GM12875 (cell line): ENCODE data around the gene RAD54L.

Source experiments
- H3K4me3 ChIP-seq: one replicate; pipeline ENCODE4 v1.5.1; 2011; ENCODE audit warnings: low read depth, low read length, control low read depth
- CTCF ChIP-seq: IDR thresholded peaks from 2 replicates; pipeline ENCODE4 v1.5.1; 2011; ENCODE audit warnings: low read depth, mild to moderate bottlenecking, control low read depth, inconsistent platforms, low read length, moderate library complexity, borderline replicate concordance; ENCODE audit not compliant: insufficient read depth

RAD54L gene

GRCh38 chr1:46303038-46303871, 55.7 kb downstream of the RAD54L start, which contains the start of the genes LRRC41 and UQCRH:
LRRC41 (minus strand) TSS chr1:46303616; CDS start chr1:46303322, 294 bp downstream.
UQCRH (plus strand) TSS chr1:46303698; CDS start chr1:46303767, 69 bp downstream.
- peak within 1 kb of the TSS; percentile 93 for H3K4me3 ChIP-seq
- TF ChIP-seq CTCF, result 0 out of 2 replicates have a peak, but pooled peaks have one; percentile 18

DNA sequence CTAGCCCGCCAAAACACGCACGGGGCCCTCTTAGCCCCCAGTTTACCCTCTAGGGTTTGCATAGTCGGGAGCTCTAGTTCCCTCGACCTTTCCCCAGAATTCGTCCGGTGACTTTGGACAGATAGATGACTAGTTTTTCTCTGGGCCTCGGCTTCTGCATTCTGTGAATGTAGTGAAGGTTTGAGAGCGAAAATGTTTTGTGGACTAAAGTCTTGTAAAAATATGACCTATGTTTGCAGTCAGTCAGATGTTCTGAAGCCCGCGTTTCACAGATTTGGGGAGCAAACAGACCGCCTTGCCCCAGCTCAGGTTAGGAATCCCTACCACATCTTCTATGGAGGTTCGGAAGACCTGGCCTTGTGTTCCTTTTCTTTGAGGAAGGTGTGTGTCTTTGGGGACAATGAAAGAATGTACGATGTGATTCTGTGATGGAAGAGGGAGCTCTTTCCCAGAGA, 56.3 kb downstream of the RAD54L start:
- TF ChIP-seq CTCF, result no peak
- peak overlapping the region; percentile 77 for H3K4me3 ChIP-seq

GRCh38 chr1:46306159-46306530, 58.6 kb downstream of the RAD54L start:
- no peak overlapping the region for H3K4me3 ChIP-seq

GRCh38 chr1:46309401-46310159, 62.0 kb downstream of the RAD54L start:
- TF ChIP-seq CTCF, result no peak
- H3K4me3 ChIP-seq, result no peak overlapping the region

More at GRCh38 chr1:46306159-46306530, 58.6 kb downstream of the RAD54L start:
- no peak for TF ChIP-seq CTCF

DNA sequence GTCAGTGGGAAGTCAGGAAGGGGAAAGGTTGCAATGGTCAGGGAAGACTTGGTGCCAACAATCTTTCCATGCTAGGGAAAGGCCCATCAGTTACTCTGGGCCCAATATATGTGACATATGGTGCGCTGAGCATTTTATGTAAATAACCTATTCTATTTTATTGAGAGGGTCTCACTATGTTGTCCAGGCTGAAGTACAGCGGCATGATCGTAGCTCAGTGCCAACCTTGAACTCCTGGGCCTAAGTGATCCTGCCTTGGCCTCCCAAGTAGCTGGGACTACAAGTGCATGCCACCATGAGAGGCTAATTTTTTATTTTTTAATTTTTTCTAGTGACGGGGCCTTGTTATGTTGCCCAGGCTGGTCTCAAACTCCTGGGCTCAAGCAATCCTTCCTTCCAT, 62.8 kb downstream of the RAD54L start:
- no peak overlapping the region for H3K4me3 ChIP-seq
- no peak for TF ChIP-seq CTCF

DNA sequence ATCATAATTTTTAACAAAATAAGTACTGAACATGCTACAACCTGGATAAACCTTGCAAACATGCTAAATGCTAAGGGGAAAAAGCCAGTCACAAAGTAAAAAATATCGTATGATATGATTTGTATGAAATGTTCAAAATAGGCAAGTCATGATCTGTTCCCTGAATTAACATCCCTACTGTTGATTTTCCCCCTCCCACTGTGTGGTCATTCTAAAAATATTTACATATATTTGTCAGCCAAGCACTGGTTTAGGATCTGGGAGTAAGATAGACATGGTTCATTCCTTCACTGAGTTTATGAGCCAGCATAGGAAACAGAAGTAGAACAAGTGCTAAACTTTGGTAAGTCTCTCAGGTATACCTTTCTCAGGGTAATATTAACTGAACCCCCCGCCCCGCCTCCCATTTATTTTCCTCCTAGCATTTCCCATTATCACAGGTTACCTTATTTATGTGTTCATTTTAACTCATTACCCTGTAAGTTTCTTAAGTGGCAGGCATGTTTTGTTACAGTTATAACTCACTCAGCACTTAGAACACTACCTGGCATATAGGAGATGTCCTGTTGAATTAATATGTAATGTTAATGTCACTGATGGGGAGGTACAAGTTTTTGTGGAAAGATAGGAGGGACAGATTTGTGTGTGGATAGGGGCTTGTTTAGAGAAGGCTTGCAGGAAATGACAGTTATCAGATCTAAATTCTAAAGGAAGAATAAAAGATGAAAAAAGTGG, 68.3 kb downstream of the RAD54L start:
- H3K4me3 ChIP-seq, result no peak overlapping the region
- TF ChIP-seq CTCF, result no peak
